GM21786 (cell line): ENCODE measurements around the gene USO1.
"Not testable (repeated sequence)": the region's sequence is repeated elsewhere in the genome, so short reads cannot be mapped to it uniquely, and the experiment has no call there.

Source experiments
- ATAC-seq: cut with Tn5 transposase; IDR thresholded peaks from one replicate; pipeline ENCODE4 v1.9.1; 2021; ENCODE audit not compliant: unreplicated experiment

Gene USO1

GRCh38 chr4:75708218-75708691 is 16.1 kb upstream of the USO1 start:
- ATAC-seq, result peak; percentile 81

- ATAC-seq, result no peak
Observed at GRCh38 chr4:75710246-75710645, 14.1 kb upstream of the USO1 start.

GRCh38 chr4:75714011-75714410 is 10.4 kb upstream of the USO1 start:
- no peak for ATAC-seq

GRCh38 chr4:75714704-75715103 is 9.7 kb upstream of the USO1 start:
- ATAC-seq, result no peak

- ATAC-seq, result peak; percentile 62
Observed at GRCh38 chr4:75715105-75715799, 9.1 kb upstream of the USO1 start.

GRCh38 chr4:75716054-75716453 is 8.3 kb upstream of the USO1 start:
- not testable (repeated sequence) for ATAC-seq

- ATAC-seq, result no peak
Observed at GRCh38 chr4:75717408-75717807, 7.0 kb upstream of the USO1 start.

GRCh38 chr4:75718529-75718928 is 5.8 kb upstream of the USO1 start:
- no peak for ATAC-seq

- ATAC-seq, result no peak
Observed at GRCh38 chr4:75722417-75722816, 2.0 kb upstream of the USO1 start.

- ATAC-seq, result no peak
Observed at GRCh38 chr4:75723163-75724065, 963 bp upstream of the USO1 start.

- peak; percentile 48 for ATAC-seq
Observed at GRCh38 chr4:75724867-75725724, 719 bp downstream of the USO1 start.

GRCh38 chr4:75725942-75726538 is 1.7 kb downstream of the USO1 start:
- ATAC-seq, result not testable (repeated sequence)

GRCh38 chr4:75726577-75726976 is 2.2 kb downstream of the USO1 start:
- ATAC-seq, result no peak

GRCh38 chr4:75727073-75727472 is 2.7 kb downstream of the USO1 start:
- ATAC-seq, result no peak

GRCh38 chr4:75729836-75730235 is 5.5 kb downstream of the USO1 start:
- ATAC-seq, result no peak

GRCh38 chr4:75733369-75733768 is 9.0 kb downstream of the USO1 start:
- ATAC-seq, result no peak

GRCh38 chr4:75735525-75735924 is 11.1 kb downstream of the USO1 start:
- no peak for ATAC-seq

- ATAC-seq, result no peak
Observed at GRCh38 chr4:75736862-75737261, 12.5 kb downstream of the USO1 start.

GRCh38 chr4:75737398-75737797 is 13.0 kb downstream of the USO1 start:
- ATAC-seq, result no peak

- ATAC-seq, result no peak
Observed at GRCh38 chr4:75741027-75741426, 16.6 kb downstream of the USO1 start.

GRCh38 chr4:75742451-75742850 is 18.1 kb downstream of the USO1 start:
- no peak for ATAC-seq
